HepG2 (cell line): ENCODE data around the gene ZNF584. TPM values are rescaled to one million over a fixed set of nuclear protein-coding genes. Genes with fewer than 3 reads are reported as not detected.
A peak's percentile ranks its signal among the peaks of the same experiment; 100 is the strongest.

Experiments used
- CBX5 ChIP-seq: sonication (generic); formaldehyde crosslinking; IDR thresholded peaks from 2 replicates; pipeline ENCODE4 v1.4.0; 2020; ENCODE audit warnings: missing genetic modification reagents, borderline replicate concordance
- HDAC1 ChIP-seq: sonication (generic); formaldehyde crosslinking; IDR thresholded peaks from 2 replicates; pipeline ENCODE4 v1.5.1; 2020; ENCODE audit warnings: mild to moderate bottlenecking, missing genetic modification reagents
- KDM4B ChIP-seq: sonication (generic); formaldehyde crosslinking; IDR thresholded peaks from 2 replicates; pipeline ENCODE4 v1.4.0; 2020; ENCODE audit warnings: missing genetic modification reagents
- RAD21 ChIP-seq: fragments of 450-650 bp; formaldehyde crosslinking; IDR thresholded peaks from 2 replicates; pipeline ENCODE4 v1.5.0; 2020; ENCODE audit warnings: mild to moderate bottlenecking
- RFX5 ChIP-seq: IDR thresholded peaks from 2 replicates; pipeline ENCODE4 v1.6.1; 2011; ENCODE audit warnings: low read depth, low read length, improper control_type of control experiment
- SMAD3 ChIP-seq: sonication (generic); formaldehyde crosslinking; IDR thresholded peaks from 2 replicates; pipeline ENCODE4 v1.4.0; 2020; ENCODE audit warnings: missing genetic modification reagents
- ZNF484 ChIP-seq: sonication (generic); formaldehyde crosslinking; IDR thresholded peaks from 2 replicates; pipeline ENCODE4 v1.5.1; 2020; ENCODE audit warnings: mild to moderate bottlenecking, low read depth, missing genetic modification reagents, borderline replicate concordance
- ZNF629 ChIP-seq: sonication (generic); formaldehyde crosslinking; conservative IDR thresholded peaks from 2 replicates; pipeline ENCODE4 v1.5.0; 2020; ENCODE audit warnings: missing genetic modification reagents
- ZNF878 ChIP-seq: sonication (generic); formaldehyde crosslinking; IDR thresholded peaks from 2 replicates; pipeline ENCODE4 v1.8.1; 2023; ENCODE audit warnings: mild to moderate bottlenecking, missing genetic modification reagents, moderate library complexity
- polyA plus RNA-seq, 8 experiments: library from polyadenylated mRNA; depleted of rRNA in 3 of 8; stranded (reverse) in 7 of 8; unstranded in 1 of 8; fragments of >200 nt; fragmentation: Illumina TruSeq in 4 of 8; extraction: Trizol in 4 of 8; gene quantifications; 2 replicates each; pipeline versions ENCODE4 v1.2.1 to v1.2.3, GENCODE V29; 2011 to 2016; ENCODE audit warnings: low read depth in 4 of 8, missing spikeins in 1 of 8, mixed read lengths in 1 of 8; ENCODE audit not compliant: insufficient read depth in 1 of 8
- total RNA-seq, 5 experiments: library from RNA; depleted of rRNA; stranded (reverse); fragments of >200 nt; fragmentation: Illumina TruSeq; extraction: Trizol; gene quantifications; 2 replicates each; pipeline ENCODE4 v1.2.3, GENCODE V29; 2016; ENCODE audit warnings: low read depth in 1 of 5
- TF ChIP-seq, protein P1 (sequence below): sonication (generic); formaldehyde crosslinking; conservative IDR thresholded peaks from 2 replicates; pipeline ENCODE4 v1.8.0; 2022; ENCODE audit warnings: low read depth, missing genetic modification reagents
- TF ChIP-seq, protein P2 (sequence below): sonication (generic); formaldehyde crosslinking; IDR thresholded peaks from 2 replicates; pipeline ENCODE4 v1.4.0; 2020; ENCODE audit warnings: missing genetic modification reagents, borderline replicate concordance
- TF ChIP-seq, protein P3 (sequence below): sonication (generic); formaldehyde crosslinking; IDR thresholded peaks from 2 replicates; pipeline ENCODE4 v1.4.0; 2020; ENCODE audit warnings: mild to moderate bottlenecking, missing genetic modification reagents
- TF ChIP-seq, protein P4 (sequence below): sonication (generic); formaldehyde crosslinking; IDR thresholded peaks from 2 replicates; pipeline ENCODE4 v1.5.1; 2020; ENCODE audit warnings: missing genetic modification reagents, mild to moderate bottlenecking, borderline replicate concordance
- TF ChIP-seq, protein P5 (sequence below): sonication (generic); formaldehyde crosslinking; IDR thresholded peaks from 2 replicates; pipeline ENCODE4 v1.8.0; 2022; ENCODE audit warnings: mild to moderate bottlenecking, missing genetic modification reagents
- TF ChIP-seq, protein P6 (sequence below): sonication (generic); formaldehyde crosslinking; conservative IDR thresholded peaks from 2 replicates; pipeline ENCODE4 v1.4.0; 2020; ENCODE audit warnings: missing genetic modification reagents

The ZNF584 gene
- total and polyA plus RNA-seq, 2 of the 13 experiments (the other 11 are each of a cell fraction or from before 2014, with no cell fraction given), result 2.4 to 7.0 TPM

DNA sequence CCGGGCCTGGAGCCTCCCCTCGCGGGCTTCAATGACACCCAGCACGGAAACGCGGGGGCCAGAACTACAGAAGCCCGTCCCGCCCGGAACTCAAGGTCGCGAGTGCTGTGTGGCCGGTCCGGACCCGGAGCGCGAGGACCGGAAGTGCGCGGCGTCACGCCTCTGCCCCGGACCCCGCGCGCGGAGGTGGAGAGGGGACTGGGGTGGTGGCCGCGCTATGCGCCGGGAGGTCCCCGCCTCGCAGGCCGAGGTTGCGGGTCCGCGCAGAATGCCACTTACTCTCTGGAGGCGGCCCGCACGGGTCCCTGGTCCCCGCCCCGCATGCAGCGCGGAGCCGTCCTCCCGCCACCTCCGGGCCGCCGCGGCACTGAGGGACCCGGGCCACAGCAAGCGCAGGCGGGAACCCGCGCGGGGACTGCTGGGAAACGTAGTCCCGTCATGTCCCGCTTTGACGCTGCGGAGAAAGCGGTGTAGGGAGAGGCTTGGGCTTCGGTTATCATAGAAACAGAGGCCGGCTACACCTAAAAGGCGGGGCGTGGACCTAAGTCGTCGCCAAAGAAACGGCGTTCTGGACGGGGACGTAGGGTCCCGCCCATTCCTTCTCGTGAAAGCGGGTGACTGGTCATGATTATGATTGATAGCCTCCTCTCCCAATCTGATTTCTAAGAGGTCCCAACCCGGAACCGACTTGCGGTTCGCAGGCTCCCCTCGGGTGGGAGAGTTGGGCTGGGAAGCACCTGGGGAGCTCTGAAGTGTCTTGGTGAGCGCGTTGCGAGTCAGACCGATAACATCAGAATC lies 27.6 kb upstream of the ZNF584 start, which contains the start of gene ZNF837 (continued):
- TF ChIP-seq, protein P1, sequence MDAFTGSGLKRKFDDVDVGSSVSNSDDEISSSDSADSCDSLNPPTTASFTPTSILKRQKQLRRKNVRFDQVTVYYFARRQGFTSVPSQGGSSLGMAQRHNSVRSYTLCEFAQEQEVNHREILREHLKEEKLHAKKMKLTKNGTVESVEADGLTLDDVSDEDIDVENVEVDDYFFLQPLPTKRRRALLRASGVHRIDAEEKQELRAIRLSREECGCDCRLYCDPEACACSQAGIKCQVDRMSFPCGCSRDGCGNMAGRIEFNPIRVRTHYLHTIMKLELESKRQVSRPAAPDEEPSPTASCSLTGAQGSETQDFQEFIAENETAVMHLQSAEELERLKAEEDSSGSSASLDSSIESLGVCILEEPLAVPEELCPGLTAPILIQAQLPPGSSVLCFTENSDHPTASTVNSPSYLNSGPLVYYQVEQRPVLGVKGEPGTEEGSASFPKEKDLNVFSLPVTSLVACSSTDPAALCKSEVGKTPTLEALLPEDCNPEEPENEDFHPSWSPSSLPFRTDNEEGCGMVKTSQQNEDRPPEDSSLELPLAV, result no peak
- TF ChIP-seq RFX5, result peak; percentile 44
- TF ChIP-seq, protein P2, sequence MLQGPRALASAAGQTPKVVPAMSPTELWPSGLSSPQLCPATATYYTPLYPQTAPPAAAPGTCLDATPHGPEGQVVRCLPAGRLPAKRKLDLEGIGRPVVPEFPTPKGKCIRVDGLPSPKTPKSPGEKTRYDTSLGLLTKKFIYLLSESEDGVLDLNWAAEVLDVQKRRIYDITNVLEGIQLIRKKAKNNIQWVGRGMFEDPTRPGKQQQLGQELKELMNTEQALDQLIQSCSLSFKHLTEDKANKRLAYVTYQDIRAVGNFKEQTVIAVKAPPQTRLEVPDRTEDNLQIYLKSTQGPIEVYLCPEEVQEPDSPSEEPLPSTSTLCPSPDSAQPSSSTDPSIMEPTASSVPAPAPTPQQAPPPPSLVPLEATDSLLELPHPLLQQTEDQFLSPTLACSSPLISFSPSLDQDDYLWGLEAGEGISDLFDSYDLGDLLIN, result peak; percentile 85; the same call in 1 of the 2 replicates
- TF ChIP-seq, protein P3, sequence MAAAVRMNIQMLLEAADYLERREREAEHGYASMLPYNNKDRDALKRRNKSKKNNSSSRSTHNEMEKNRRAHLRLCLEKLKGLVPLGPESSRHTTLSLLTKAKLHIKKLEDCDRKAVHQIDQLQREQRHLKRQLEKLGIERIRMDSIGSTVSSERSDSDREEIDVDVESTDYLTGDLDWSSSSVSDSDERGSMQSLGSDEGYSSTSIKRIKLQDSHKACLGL (CRISPR knock-in tag), result peak; percentile 86
- peak; percentile 76 for TF ChIP-seq RAD21 (CRISPR knock-in tag)
- TF ChIP-seq SMAD3, result peak; percentile 56; the same call in 1 of the 2 replicates
- TF ChIP-seq, protein P4, sequence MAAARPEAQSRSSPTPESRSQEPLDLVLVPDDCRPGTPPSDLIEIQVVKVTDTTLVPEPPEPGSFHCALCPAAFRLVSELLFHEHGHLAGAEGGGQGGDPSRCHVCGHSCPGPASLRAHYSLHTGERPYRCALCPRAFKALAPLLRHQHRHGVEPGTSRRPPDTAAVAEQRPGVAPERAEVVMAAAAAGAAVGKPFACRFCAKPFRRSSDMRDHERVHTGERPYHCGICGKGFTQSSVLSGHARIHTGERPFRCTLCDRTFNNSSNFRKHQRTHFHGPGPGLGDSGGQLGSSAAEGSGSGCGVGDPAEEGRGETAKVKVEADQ, result 0 out of 2 replicates have a peak, but pooled peaks have one; percentile 45
- peak; percentile 95 for TF ChIP-seq CBX5 (CRISPR knock-in tag)
- TF ChIP-seq ZNF629 (CRISPR knock-in tag), result peak; percentile 53; the same call in 1 of the 2 replicates
- TF ChIP-seq, protein P5, sequence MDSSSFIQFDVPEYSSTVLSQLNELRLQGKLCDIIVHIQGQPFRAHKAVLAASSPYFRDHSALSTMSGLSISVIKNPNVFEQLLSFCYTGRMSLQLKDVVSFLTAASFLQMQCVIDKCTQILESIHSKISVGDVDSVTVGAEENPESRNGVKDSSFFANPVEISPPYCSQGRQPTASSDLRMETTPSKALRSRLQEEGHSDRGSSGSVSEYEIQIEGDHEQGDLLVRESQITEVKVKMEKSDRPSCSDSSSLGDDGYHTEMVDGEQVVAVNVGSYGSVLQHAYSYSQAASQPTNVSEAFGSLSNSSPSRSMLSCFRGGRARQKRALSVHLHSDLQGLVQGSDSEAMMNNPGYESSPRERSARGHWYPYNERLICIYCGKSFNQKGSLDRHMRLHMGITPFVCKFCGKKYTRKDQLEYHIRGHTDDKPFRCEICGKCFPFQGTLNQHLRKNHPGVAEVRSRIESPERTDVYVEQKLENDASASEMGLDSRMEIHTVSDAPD (CRISPR knock-in tag), result no peak
- TF ChIP-seq, protein P6, sequence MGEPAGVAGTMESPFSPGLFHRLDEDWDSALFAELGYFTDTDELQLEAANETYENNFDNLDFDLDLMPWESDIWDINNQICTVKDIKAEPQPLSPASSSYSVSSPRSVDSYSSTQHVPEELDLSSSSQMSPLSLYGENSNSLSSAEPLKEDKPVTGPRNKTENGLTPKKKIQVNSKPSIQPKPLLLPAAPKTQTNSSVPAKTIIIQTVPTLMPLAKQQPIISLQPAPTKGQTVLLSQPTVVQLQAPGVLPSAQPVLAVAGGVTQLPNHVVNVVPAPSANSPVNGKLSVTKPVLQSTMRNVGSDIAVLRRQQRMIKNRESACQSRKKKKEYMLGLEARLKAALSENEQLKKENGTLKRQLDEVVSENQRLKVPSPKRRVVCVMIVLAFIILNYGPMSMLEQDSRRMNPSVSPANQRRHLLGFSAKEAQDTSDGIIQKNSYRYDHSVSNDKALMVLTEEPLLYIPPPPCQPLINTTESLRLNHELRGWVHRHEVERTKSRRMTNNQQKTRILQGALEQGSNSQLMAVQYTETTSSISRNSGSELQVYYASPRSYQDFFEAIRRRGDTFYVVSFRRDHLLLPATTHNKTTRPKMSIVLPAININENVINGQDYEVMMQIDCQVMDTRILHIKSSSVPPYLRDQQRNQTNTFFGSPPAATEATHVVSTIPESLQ (CRISPR knock-in tag), result 0 out of 2 replicates have a peak, but pooled peaks have one; percentile 37
- peak; percentile 97 for TF ChIP-seq HDAC1 (CRISPR knock-in tag)
- TF ChIP-seq ZNF484 (CRISPR knock-in tag), result no peak
- TF ChIP-seq KDM4B (CRISPR knock-in tag), result 0 out of 2 replicates have a peak, but pooled peaks have one; percentile 76
- 0 out of 2 replicates have a peak, but pooled peaks have one; percentile 26 for TF ChIP-seq ZNF878 (CRISPR knock-in tag)
